Coronary artery (tissue), 2 donors: ENCODE results near the gene CADM1.

ENCODE experiments used
- DNase-seq: peaks from one replicate; pipeline ENCODE4 v3.0.0-alpha.2; 2017; ENCODE audit warnings: low spot score
- H3K27ac ChIP-seq, 2 donors: fragments of 200-600 bp; sonication (generic); one replicate each; pipeline ENCODE4 v1.5.1; 2016 to 2019
- H3K4me3 ChIP-seq: fragments of 200-600 bp; sonication (generic); 2 replicates; pipeline ENCODE4 v1.5.1; 2016; ENCODE audit warnings: mild to moderate bottlenecking, moderate library complexity
- CTCF ChIP-seq: fragments of 200-600 bp; sonication (generic); IDR thresholded peaks from one replicate; pipeline ENCODE4 v1.5.1; 2019; ENCODE audit warnings: antibody characterized with exemption

CADM1 gene

GRCh38 chr11:115193914-115194801 is 310.1 kb downstream of the CADM1 start:
- no peak overlapping the region for H3K27ac ChIP-seq
- no peak for DNase-seq

GRCh38 chr11:115191761-115192160 is 312.5 kb downstream of the CADM1 start:
- no peak for DNase-seq
- TF ChIP-seq CTCF = no peak
- Histone ChIP-seq H3K4me3 (no peak overlapping the region), H3K27ac (no peak overlapping the region)

More at GRCh38 chr11:115193914-115194801, 310.1 kb downstream of the CADM1 start:
- TF ChIP-seq CTCF = no peak
- no peak overlapping the region for H3K4me3 ChIP-seq

- H3K4me3 ChIP-seq = no peak overlapping the region
- TF ChIP-seq CTCF = no peak
- DNase-seq = no peak
- no peak overlapping the region for H3K27ac ChIP-seq
These were observed 314.0 kb downstream of the CADM1 start for GRCh38 chr11:115190196-115190595.

- Histone ChIP-seq H3K4me3 (no peak overlapping the region), H3K27ac (no peak overlapping the region)
- TF ChIP-seq CTCF = no peak
- DNase-seq = no peak
These were observed 315.3 kb downstream of the CADM1 start for GRCh38 chr11:115188898-115189278.

GRCh38 chr11:115188188-115188897 is 315.9 kb downstream of the CADM1 start:
- Histone ChIP-seq H3K4me3 (no peak overlapping the region), H3K27ac (no peak overlapping the region)
- TF ChIP-seq CTCF = no peak
- DNase-seq = no peak

- Histone ChIP-seq H3K27ac (no peak overlapping the region), H3K4me3 (no peak overlapping the region)
- no peak for TF ChIP-seq CTCF
- no peak for DNase-seq
These were observed 318.3 kb downstream of the CADM1 start for GRCh38 chr11:115185931-115186330.
